HG03175 (cell line): Measurements from ENCODE around the gene PSME1.
A peak's percentile ranks its signal among the peaks of the same experiment; 100 is the strongest.

Experiments used
- ATAC-seq: cut with Tn5 transposase; IDR thresholded peaks from one replicate; pipeline ENCODE4 v1.9.1; 2021; ENCODE audit warnings: mild to moderate bottlenecking, moderate library complexity; ENCODE audit not compliant: unreplicated experiment

The PSME1 gene

DNA sequence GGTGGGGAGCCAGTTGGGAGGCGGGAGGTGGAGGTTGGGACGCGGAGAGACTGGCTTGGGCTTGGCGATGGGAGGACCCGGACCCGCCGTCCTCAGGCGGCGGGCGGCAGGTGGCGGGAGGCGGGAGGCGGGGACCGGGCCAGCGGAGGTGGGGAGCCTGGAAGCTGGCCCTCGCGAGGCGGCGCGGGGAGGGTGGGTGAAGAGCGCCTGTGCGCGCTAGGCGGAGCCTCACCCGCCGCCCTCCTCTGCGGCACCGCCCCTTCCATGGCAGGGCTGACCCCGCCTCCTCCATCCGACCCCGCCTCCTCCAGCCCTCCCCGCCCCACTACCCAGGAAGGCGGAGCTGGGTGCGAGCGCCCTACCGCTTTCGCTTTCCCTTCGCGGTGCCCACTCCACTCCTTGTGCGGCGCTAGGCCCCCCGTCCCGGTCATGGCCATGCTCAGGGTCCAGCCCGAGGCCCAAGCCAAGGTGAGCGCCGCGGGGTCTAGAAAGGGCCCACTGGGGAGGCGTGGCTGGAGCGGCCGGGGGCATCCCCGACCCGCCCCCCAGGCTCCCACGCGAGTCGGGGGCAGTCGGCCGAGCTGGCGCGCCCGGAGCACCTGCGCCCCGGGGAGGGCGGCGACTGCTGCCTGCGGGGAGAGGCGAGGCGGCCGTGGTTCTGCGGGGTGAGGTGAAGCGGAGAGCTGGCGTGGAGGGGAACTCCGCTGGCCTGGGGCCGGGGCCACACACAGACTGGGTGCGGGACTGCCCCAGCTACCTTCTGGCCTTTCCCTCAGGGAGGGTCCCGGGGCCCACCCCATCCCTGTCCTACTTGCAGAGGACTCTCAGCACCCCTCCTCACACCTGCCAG lies at the start of gene PSME1:
TSS of gene PSME1 (plus strand) at position 361 of the 850 bp plus-strand sequence. CDS start at position 430, 69 bp downstream.
- ATAC-seq: peak; percentile 92

DNA sequence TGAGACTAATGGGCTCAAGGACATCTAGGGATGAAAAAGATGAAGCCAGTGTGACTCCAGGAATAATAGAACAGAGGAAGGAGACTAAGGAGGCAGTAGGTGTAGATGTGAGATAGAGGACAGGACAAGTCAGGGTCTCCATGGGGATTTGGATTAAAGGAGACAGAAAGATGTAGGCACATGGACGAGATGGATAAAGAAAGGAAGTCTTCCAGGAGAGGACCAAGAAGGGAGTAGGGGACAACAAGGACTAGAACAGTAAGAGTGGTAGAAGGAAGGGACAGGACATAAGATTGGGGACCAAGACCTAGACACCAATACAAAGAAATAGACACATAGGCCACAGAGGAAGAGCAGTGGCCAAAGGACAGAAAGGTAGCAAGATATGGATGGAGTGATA lies 49.0 kb upstream of the PSME1 start:
- ATAC-seq: no peak

DNA sequence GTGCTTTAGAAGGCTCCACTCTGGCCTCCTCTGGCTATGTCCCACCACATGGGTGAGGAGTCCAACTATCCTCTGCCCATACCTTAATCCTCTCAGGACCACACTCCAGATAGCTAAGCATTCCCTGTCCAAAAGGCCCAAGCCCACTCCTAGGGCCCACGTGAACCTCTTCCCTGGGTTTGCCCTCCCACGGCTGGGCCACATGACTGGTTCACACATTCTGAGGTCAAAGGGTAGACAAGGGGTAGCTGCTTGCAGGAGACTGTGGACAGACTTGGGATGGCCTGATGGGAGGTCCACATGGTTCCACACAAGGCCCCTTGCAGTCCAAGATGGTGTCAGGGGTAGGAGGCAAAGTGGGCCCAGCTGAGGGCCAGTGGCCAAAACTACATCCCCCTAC lies 47.9 kb upstream of the PSME1 start:
- ATAC-seq: no peak

DNA sequence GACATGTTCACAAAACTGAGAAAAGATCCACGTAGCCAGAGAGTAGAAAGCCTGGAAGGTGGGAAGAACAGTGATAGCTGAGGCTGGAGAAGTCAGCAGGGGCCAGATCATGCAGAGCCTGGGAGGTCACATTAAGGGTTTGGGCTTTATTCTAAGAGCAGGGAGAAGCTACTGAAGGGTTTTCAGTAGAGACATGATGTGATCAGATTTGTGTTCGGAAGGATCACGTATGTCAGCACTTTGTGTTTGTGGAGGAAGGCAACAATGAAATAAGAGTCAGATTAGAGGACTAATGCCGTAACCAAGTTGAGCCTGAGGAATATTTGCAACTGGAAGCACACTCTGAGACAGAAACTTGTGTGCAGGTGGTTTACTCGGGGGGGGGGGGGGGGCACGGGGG lies 46.1 kb upstream of the PSME1 start:
- no peak for ATAC-seq

DNA sequence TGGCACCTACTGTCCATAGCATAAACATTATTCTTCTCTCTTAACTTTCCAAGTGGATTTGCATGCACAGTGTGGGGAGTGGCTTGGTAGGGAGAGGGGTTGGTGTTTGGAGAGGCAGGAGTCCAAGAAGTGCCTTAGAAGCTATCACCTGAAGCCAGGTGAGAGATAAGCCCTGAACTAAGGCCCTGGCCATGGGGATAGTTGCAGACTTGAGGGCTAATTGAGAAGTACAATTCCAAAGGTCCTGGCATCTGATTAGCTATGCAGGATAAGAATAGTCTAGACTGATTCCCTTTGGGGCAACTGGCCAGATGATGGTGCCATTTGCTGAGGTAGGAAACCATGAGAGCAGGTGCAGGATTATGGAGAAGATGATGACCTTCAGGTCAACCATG lies 43.9 kb upstream of the PSME1 start:
- ATAC-seq: no peak

DNA sequence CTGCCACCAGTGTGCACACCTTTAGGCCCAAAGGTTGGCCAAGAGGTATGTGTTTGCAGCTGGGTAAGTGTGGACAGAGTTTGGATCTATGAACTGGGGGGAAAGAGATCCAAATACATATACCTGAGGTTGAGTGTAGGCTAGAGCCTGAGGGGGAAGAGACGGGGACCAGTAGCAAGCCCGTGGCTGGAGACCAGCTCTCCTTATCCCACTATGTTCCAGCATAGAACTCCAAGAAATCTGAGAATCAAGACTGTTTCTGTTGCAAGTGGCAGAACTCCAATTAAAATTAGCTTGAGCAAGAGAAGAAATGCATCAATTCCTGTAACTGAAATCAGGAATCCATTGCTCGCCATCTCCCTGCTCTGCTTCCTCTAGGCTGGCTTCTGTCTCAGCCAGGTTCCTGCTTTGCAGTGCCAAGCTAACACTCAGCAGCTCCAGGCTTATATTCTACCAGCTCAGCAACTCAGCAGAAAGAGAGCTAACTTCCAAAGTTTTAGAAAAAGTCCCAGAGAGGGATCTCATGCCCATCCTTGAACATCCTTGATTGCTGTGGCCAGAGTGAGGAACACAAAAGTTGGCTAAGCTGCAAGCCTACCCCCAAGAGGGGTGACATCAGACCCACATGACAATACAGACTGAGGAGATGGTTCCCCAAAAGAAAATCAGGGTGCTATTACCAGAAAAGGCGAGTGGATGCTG lies 43.3 kb upstream of the PSME1 start:
- no peak for ATAC-seq

DNA sequence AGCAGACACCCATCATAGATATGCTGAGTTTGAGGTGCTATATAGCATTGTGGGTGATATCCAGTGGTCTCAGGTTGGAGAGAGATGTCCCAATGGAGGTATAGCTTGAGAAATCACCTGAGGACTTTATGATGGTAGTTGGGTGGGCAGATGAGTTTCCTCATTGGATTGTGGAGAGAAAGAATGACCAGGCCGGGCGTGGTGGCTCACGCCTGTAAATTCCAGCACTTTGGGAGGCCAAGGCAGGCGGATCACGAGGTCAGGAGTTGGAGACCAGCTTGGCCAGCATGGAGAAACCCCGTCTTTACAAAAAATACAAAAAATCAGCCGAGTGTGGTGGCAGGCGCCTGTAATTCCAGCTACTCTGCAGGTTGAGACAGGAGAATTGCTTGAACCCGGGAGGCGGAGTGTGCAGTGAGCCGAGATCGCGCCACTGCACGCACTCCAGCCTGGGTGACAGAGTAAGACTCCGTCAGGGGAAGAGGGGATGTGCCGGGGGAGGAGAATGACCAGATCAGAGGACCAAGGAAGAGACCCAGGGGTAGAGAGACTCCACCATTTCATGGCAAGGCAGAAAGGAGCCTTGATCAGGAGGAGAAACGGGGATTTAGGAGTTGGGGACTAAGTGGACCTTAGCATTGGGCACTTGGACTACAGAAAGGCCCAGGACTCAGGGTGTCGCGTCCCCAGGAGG lies 42.6 kb upstream of the PSME1 start:
- ATAC-seq: no peak

DNA sequence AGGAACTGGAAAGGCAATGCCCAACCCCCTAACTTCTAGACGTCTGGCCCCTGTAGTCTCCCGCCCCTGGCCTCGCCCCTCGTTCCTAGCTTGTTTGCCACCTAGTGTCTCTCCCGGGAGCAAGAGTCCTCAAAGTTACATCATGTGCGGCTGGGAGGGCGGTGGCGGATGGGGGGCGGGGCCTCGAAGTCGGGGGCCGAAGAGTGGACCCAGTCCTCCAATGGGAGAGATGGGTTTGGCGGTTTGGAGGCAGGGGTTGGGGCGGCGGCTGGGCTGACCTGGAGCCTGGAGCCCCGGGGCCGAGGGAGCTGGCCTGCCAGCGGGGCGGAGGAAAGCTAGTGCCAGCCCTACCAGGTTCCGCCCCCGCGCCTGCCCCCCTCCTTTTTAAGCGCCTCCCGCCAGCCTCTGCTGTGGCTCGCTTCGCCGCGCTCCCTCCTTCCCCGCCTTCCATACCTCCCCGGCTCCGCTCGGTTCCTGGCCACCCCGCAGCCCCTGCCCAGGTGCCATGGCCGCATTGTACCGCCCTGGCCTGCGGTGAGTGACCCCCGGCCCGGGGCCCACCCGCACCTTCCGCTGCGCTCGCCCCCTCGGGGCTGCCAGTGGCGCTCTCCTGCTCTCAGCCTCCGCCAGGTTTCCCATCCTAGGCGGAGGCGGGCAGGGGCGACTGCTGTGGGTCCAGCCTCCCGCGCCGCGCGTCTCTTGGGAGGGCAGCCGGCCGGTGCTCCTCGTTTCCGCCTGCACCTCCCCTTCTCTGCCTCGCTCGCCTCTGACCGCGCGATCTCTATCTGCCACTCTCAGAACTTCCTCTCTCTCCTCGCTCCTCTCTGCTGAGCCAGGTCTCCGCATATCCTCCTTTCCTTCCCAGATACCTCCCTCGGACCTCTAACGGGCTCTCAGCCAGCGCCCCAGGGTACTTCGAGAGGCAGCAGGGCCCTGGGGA lies 41.8 kb upstream of the PSME1 start, which contains the start of gene PCK2:
TSS of gene PCK2 (plus strand) at position 411 of the 940 bp plus-strand sequence. CDS start at position 506, 95 bp downstream.
- ATAC-seq: peak; percentile 48

DNA sequence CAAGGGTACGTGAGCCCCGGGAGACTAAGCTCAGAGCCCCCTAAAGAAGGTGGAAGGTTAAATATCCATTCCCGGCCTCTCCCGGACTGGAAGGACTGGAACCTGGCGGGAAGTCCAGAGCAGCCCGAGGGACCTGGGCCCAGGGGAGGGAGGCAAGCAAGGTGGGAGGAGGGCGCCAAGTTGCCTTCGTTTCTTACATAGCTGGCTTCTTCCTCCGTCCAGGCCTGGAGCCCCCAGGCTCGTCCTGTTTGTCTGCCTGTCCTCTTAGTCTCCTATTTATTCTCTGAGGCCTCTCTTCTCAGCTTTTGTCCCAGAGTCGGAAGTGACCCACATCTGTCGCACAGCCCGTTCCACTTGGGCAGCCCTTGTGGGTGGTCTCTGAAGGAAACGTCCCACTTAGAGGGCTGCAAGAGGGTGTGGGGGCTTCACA lies 41.1 kb upstream of the PSME1 start:
- ATAC-seq: no peak

DNA sequence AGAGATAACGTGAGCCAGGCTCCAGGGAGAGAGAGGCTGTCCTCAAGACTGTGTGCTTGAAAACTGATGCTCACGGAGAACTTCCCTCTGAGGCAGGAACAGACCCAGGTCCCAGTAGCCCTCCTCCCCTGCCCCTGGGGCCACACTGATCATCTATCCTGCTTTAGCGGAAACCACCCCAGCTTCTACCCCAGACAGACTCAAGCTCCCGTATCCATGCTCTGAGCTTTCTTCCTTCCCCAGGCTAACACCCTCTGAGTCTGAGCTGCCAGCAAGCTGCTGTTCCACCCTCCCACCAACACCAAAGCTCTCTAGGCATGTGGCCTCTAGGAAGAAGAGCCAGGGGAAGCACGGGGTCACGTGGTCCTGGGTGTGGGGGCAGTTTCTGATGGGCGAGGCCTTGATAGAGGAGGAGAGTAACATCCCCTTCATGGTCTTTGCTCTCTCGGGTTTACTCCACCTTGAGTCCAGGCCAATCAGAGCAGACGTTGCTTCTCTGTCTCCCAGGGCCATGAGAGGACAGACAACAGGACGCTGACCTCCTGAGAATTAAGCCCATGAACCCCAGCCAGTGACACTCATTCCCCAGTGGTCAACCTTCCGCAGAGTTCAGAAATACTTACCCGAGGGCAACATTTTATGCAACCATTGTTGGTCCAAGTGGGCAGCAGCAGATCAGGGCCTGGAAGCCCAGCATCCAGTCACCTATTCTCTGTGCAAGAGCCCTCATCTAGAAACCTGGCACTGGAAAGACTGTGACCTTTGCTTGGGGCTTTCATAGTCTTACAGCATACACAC lies 40.5 kb upstream of the PSME1 start:
- ATAC-seq: peak; percentile 65

DNA sequence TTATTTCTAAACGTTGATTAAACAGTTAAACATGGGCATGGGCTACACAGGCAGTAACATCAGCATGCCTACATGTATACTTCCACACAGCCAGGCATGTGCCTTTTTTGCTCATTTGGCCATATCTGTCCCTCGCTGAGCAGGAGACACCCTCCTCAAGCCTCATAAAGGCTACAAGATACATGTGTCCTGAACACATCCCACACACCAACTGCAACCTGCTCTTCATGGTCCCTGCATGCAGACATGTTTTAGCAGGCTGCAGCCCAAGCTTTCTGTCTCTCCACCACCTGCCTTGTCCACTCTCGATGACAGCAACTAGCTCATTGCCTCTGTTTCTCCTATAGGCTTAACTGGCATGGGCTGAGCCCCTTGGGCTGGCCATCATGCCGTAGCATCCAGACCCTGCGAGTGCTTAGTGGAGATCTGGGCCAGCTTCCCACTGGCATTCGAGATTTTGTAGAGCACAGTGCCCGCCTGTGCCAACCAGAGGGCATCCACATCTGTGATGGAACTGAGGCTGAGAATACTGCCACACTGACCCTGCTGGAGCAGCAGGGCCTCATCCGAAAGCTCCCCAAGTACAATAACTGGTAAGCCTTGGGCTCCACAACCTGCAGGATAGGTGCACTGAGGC lies 39.3 kb upstream of the PSME1 start:
- ATAC-seq: no peak

DNA sequence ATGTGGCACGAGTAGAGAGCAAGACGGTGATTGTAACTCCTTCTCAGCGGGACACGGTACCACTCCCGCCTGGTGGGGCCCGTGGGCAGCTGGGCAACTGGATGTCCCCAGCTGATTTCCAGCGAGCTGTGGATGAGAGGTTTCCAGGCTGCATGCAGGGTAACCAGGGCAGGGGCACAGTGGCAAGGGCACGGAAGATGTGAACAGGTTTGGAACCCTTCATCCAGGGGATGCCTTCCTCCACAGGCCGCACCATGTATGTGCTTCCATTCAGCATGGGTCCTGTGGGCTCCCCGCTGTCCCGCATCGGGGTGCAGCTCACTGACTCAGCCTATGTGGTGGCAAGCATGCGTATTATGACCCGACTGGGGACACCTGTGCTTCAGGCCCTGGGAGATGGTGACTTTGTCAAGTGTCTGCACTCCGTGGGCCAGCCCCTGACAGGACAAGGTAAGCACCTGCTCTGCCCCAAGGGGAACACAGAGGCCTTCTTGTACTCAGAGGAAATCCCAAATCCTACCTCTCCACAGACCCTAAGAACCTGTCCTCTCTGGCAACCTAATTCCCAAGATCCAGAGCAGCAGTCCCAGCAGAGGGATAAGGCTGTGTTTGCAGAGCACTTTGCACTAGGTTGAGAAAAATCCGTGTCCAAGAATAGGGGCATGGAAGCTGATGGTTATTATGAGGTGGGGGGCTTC lies 37.6 kb upstream of the PSME1 start:
- no peak for ATAC-seq

DNA sequence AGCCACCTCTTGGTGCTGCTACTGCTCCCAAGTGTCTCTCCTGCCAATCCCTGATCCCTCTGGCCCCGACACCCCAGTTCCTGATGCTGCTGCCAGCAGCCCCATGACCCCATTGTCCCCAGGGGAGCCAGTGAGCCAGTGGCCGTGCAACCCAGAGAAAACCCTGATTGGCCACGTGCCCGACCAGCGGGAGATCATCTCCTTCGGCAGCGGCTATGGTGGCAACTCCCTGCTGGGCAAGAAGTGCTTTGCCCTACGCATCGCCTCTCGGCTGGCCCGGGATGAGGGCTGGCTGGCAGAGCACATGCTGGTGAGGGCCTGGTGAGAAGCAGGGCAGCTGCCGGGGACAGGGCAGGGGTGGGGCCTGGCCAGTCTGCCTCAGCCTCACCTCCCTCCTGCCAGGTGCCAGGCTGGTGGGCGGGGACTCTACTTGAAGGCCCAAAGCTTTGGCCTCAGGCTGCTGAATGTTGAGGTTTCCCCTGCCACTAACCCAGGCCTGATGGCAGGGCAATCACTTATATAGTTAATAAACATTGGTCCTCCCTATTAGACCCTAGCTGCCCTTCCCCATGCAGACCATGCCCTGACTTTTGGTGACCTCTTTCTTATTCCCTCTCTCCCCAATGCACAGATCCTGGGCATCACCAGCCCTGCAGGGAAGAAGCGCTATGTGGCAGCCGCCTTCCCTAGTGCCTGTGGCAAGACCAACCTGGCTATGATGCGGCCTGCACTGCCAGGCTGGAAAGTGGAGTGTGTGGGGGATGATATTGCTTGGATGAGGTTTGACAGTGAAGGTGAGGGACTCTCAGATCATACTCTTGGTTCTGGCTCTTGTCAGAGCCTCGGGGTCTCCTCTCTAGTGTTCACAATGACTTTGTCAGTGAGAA lies 36.8 kb upstream of the PSME1 start:
- ATAC-seq: no peak

DNA sequence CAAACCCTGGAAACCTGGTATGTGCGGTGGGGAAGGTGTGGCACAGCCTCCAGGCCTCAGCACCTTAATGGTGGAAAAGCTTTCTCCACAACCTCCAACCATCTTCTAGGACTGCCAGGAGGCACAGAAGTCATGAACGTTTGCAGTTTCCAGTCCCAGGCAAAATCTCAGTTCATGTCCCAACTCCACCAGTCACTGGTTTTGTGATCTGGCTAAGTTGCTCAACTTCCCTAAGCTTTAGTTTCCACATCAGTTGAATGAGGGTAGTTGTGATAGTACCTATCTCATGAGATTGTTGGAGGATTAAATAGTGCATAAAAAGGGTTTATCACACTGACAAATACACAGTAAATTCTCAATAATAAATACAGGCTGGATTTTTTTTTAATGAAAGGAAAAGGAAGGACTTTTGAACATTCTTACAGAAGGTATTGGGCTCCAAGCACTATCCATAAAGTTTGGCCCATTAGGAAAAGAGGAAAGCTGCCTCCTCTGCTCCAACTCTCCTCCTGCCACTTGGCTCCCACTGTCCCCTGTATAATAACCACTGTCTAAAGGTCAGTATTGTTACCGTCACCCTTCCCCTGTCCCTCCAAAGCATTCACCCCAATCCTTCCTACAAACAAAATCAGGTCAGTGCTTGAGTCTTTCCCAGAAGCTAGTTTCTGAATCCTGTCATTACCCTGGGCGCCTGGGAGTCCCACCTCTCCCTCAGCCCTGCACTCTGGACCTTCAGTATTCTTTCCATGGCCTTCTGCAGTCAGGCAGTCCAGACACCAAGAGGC lies 35.6 kb upstream of the PSME1 start:
- ATAC-seq: no peak

DNA sequence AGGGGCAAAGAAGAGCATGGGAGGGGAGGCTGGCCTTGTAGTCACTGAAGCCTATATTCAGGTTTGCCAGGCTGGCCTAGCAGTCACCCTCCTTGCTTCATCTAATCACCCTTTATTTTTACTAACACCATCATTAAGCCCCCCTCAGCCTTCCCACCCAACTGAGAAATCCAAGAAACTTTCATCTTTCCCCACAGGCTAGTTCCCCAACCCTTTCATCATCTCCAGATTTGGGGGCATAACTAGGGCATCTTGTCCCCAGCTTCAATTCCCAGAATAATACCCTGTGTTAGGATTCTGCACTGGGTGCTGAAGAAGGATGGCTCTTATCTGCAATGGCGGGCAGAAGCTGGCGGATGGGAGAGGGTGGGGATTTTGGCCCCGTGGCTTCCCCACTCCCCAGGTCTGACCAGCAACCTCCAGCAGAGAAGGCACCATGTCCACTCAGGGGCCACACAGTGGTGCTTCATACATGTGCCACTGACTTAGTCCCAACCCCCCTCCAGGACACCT lies 35.0 kb upstream of the PSME1 start:
- ATAC-seq: no peak

DNA sequence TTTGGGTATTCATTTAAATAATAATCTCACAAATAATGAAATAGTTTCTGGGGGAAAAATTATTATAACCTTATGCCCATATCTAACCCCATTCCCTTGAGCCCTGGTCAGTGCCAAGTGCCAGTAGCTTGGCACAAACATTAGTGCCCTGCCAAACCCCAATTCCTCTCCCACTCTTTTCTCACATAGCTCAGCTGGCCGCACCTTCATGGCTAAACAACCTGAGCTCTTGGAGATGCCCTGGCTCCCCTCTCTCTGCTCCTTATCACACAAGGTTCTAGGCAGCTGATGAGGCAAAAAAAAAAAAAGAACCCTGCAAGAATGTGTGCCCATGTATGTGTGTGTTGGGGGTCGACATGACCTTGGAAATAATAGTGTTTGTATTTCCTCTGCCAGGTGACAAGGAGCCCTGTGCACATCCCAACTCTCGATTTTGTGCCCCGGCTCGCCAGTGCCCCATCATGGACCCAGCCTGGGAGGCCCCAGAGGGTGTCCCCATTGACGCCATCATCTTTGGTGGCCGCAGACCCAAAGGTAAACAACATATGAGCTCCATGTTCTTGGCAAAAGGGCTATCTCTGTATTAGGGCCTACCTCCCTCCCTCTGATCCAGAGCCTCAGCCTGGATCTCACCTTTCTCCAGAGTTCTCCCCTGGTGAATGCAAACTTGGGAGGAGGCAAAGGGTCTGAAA lies 33.5 kb upstream of the PSME1 start:
- ATAC-seq: no peak
